NAMALWA (cell line): ENCODE data around the gene CA10.
A peak's percentile ranks its signal among the peaks of the same experiment; 100 is the strongest.

Experiments used
- DNase-seq: peaks from one replicate; pipeline ENCODE4 v3.0.0-alpha.2; 2015; ENCODE audit warnings: low spot score

CA10 gene

DNA sequence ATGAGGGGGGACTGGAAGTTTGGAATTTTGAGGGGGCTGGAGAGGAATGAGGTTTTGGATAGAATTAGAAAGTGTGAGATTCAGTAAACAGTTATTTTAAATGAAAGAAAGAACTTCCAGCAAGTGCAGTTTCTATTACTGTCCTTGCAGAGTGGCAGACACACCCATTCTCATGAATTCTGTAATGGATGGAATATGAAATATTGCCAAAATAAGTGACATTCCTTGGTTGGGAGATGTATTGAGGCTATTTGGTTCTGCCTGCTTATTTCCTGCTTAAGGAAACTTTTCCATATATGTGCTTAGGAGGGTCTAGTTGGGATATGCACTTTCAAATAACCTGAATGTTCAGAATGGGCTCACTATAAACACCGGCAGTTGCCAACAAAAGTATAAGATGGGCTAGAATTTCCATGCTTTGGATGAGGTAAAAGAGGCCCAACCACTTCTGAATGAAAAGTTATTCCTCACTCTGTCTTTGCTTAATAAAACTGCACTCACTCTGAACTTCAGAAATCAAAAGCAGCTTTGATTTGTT, 434.4 kb downstream of the CA10 start:
- DNase-seq, result no peak

DNA sequence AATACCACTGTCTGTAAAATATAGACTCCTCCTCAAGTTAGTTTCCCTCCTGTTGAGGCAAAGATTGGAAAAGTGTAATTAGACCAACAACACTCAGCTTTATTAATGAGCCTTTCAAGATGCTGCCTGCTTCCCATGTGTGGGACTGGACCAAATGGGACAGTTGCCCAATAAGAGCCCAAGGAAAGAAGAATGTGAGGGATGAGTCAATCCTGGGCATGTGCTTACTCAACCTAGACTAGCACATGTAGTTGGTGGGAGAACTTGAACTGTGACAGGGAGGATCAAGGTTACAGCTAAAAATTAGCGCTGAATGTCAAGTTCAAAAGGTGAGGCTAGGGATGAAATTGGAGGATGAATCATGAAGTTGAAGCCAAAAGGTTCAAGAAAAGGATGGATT, 435.5 kb downstream of the CA10 start:
- no peak for DNase-seq

DNA sequence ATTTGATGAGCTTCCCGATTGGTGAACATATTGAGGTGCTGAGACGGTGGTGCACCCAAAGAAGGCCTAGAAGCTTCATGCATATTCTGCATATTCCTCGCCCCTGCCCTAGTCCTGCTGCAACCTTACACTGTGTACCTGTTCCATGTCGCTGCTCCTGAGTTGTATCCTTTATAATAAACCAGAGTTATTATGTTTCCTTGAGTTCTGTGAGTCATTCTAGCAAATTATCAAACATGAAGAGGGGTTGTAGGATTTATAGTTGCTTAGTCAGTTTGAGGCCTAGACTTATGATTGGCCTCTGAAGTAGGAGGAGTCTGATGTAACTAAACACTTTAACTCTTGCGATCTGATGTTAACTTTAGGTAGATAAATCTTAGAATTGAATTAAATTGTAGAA, 436.8 kb downstream of the CA10 start:
- no peak for DNase-seq

DNA sequence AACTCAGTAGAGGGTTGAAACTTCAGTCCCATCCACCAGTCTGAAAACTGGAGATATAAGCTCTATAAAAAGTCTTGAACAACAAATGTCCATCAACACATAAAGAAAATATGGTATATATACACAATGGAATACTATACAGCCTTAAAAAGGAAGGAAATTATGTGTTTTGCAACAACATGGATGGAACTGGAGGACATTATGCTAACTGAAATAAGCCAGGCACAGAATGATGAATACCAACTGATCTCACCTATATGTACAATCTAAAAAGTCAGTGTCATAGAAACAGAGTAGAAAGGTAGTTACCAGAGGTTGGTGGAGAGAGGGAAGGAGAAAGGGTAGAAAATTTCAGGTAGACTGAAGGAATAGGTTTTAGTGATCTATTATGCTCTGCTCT, 438.1 kb downstream of the CA10 start:
- DNase-seq, result no peak

DNA sequence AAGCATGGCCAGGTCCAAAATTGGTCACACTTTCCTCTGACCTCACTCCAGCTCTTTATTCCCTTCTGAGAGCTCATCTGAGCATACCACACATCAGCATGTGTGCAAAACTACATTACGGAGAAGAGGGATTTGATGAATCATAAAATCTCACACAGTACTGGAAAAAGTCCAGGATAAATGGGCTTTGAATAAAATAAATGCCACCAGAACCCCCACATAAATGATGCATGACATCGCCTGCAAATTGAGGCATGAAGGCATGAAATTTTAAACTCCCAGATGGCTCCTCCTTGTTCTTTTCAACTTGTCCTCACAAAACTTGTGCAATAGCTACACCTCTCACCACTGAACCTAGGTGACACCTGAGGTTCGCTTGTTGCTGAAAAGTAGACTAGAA, 439.5 kb downstream of the CA10 start:
- DNase-seq, result no peak

DNA sequence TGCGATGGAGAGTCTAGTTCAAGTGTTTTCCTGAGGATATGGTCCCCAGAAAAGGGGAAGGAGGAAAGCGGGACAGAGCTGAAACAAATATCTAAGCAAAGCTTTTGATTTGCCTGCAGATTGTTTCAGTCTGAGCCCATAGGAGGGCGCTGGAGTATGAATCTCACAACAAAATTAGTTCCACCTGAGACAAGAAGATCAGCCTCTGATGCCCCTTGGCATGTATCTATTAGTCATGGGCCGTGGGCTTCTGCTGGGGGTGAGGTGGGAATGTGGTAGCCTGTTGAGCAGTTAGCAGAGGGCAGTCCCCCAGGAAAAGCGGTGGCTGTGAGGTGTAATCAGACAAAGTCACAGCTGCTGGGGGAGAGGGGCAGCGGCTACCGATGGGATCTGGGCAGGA, 446.9 kb downstream of the CA10 start:
- DNase-seq, result no peak

DNA sequence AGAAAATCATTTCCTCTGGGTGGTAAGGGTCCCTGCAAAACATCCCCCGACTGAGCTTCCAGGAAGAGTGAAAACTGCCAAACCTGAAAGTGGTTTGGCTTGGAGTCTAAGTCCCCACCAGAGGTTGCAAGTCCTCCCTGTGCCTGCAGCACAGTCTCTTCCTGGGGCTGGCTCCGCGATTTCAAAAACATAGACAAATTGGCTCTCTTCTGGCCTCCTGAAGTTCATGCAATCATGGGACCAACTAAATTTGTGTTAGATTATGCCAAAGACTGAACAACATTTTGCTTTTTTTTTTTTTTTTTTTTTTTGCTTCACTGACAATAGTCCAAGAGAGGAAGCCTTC, 447.9 kb downstream of the CA10 start:
- no peak for DNase-seq

DNA sequence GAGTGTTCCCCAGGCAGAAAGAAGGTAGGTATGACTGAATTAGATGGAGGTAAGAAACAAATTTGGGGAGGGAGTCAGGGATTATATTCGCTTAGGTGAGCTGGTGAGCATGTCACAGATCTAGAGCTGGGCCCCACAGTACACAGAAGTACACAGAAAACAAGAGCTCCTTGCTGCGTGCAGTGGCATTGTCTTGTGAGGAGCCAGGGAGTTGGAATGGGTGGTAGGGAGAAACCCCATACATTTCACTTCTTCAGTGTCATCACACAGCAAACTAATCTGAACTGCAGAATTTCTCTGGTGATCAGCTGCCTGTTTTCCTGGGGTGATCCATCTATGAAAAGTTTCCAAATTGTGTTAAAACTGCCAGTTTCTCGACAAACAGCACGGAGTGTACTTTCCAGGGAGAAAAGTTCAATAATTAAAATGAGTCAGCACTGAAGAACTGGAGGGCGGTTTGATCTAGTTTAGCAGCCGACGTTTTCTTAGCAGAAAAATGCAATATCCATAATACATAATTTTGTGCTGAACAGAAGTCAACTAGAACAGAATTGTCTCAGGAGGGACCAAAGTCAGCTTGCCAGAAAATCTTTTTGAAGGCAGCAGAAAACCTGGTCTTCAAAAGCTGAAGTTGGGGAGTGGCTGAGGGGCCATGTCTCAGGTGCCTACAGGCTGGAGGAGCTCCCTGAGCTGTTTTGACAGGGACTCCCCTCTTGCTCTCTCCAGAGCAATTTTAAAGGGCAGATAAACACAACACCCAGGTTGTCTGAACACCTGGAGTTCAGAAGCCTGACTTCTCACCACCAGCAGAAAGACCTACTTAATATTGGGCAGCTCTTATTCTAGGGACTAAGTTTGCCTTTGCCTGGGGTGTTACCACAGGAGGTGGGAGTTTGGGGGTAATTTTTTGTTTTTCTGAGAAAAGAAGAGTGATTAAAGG, 448.6 kb downstream of the CA10 start:
- DNase-seq, result no peak

DNA sequence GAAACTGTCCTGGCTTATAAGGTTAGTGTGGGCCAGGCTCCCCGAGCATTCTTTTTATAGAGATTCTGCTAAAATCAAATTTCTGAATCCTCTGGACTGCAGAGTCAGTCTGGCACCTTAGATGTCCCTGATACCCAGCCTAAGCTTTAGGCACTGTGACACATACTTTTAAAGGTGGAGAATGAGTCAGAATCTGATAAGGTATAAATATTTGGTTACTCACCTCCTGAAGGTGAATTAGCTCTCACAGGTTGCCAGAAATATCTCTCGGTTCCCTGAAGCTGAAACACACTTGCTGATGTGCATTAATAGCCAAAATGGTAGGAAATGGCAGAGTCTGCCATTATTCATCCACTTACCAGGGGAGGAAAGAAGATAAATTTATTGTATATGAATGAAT, 451.3 kb downstream of the CA10 start:
- no peak for DNase-seq

DNA sequence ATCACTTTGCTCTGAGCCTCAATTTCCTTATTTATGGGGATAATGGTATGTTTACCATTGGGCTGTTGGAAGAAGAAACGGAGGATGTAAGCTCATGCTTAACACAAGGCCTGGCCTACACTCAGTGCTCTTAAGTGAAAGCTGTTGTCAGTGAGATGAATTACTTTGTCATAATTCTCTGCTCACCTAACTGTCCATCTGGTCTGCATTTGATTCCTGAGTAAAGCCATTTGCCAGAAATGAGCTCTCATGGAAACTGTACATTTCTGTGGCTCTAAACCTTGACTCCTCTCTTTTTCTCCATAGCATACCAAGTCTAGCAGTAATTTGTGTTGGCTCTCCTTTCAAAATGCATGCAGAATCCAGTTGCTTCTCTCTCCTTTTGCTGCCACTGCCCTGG, 452.4 kb downstream of the CA10 start:
- DNase-seq, result no peak

DNA sequence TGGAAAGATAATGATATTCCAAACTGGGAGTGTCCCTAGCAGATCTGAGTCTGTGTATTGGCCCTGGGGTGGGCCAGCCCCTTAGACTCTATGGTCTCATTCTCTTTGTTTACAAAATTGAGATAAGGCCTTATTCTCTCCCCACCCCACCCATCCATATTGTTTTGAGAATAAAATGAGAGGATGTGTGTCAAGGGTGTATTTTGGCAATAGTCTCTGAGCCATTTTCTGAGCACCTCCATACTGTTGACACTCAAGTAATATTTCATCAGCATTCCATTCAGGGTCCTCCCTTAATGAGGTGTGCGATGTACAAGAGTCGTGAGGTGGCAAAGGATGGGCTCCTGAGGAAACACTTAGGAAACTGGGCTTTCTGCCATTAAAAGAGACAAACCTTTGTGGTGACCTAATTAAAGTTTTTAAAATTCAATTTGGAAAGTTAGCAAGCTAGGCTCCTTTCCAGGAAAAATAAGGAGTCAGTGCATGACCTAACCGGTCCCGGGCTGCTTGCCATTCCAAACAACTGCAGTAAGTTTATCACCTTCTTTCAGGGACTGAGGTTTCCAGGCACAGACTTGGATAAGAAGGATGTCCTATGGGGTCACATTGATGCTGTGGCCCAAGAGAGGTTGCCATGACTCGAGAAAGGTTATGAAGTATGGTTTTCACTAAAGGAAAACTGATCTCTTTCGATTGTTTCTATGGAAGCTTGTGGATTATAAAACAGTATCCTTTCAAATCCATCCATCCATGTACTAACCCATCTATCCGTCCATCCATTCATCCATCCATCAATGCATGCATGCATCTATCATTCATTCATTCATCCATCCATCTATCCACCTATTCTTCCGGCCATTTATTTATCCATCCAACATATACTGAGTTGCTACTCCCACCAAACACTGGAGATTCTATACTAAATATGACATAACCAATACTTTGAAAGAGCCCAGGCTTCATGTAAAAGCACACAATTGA, 454.9 kb downstream of the CA10 start:
- DNase-seq, result no peak

DNA sequence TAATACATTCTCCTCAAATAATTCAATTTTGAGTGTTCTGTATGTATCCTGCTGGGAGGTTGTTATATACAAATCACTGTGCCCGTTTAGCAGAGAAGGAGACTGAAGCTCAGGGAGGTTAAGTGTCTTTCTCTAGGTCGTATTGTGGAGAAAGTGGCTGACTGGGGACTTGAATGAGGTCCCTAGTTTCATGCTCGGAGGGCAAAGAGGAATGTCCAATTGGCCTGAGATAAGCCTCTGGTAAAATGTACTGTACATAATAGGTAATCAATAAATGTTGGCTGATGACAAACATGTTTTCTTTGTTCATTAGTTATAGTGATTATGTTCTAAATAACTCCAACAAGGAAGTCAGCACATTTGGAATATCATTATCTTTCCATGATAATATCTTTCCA, 455.6 kb downstream of the CA10 start:
- no peak for DNase-seq

DNA sequence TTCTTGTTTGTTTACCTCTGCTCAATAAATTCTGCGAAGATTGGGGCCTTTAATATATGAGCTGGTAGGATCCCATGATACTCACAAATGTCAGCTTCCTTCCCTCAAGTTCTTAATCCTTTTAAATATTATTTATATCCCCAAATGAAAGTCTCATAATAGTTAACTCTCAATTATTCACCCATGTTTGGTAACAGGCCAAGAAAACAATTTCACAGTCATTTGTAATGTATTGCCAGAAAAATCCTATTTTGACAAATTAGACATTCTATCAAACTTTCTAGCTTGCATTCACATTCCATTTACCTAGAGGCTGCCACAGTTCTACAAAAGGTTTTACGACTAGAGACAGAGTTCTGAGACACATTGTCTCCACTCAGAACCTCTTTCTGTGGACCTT, 457.0 kb downstream of the CA10 start:
- DNase-seq, result no peak

DNA sequence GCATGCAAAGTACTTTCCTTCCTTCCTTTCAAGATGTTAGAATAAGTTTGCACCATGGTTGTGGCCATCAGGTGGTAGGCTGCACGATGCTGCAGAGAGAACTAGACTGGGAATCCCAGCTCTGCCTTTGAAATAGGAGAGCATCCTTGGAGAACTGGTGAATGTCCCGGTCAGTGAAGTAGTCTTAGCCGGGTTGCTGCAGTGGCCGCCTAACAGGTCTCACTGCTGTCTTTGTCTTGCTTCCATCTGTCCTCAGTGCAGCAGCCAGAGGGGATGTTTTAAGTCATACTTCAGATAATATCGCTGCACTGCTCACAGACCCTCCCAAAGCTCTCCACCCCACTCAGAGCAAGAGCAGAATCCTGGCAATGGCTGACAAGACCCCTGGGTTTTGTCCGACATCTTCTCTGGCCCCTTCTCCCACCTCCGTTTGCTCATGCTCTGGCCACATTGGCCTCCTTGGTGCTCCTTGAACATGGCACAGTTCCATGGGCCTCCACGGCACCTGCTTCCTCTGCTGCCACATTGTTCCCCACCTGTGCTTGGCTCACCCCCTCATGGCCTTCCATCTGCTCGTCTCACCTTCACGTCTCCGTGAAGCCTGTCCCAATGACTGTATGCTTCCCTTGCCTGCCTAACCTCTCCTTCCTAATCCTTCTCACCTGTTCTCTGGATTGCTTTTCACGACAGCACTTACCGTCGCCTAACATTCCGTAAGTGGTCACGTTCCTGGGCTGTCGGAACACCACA, 458.3 kb downstream of the CA10 start:
- no peak for DNase-seq

DNA sequence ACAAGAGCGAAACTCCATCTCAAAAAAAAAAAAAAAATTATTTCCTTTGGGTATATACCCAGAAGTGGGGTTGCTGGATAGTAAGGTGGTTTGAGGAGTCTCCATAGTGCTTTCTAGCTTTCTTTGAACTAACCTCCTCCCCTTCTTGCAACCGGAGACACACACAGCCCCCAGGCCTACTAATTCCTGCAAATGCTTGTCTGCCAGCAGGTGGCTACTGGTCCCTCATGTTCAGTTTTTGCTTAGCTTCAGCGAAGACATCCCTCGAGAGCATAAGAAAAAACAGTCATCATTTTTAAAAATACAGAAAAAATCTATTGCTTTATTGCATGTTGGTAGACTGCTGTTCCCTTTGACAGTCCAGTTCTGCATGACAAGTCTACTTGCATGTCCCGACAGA, 459.2 kb downstream of the CA10 start:
- DNase-seq, result peak; percentile 2

DNA sequence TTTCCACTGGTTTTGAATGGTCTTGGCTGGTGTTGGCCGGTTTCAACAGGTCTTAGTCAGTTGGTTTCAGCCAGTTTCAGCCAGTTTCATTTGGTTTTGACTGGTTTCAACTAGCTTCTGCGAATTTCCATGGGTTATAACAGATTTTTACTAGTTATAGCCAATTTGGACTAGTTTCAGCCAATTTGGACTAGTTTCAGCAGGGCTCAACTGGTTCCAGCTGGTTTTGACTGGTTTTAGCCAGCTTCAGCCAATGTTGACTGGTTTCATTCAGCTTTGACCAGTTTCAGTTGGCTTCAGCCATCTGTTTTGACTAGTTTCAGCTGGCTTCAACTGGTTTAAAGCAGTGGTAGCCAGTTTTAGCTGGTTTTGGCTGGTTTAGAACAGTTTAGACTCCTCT, 465.6 kb downstream of the CA10 start:
- peak; percentile 3 for DNase-seq

DNA sequence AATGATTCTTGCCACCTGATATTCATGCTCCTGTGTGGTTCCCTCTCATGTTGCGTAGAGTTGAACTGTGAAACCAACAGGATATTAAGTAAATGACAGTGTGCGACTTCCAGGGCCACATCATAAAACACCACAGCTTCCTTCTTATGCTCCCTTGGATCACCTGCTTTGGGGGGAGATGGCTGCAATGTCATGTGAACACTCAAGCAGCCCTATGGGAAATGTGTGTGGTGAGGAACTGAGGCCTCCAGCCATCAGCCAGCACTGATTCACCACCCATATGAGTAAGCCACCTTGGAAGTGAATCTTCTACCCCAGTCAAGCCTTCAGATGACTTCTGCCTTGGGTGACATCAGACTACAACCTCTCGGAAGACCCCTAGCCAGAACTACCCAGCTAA, 470.6 kb downstream of the CA10 start:
- no peak for DNase-seq

DNA sequence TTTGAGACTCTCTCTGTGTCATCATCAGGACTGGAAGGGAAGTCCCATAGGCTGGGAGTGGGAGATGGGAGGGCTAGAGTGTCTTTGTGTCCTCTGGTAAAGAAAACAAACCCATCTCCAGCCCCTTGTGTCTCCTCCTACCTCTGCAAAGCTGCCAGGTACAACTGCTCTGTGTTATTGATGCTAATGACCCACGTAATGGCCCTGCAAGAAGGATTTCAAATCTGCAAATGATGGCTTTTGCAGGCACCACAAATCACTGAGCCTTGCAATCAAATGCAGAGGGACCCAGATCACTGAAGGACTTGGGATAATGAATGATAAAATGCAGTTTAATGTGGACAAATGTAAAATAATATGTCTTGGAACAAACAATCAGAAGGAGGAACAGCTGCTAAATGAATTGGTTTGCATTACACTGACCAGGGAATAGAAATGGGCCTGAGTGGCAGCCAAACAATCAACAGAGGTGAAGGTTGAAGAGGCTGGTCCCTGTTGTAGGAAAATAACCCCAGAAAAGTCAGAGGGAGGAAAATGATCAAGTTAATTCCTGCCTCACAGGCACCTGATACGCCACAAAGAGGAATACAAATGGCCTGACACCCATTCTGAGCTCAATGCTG, 473.1 kb downstream of the CA10 start:
- no peak for DNase-seq

DNA sequence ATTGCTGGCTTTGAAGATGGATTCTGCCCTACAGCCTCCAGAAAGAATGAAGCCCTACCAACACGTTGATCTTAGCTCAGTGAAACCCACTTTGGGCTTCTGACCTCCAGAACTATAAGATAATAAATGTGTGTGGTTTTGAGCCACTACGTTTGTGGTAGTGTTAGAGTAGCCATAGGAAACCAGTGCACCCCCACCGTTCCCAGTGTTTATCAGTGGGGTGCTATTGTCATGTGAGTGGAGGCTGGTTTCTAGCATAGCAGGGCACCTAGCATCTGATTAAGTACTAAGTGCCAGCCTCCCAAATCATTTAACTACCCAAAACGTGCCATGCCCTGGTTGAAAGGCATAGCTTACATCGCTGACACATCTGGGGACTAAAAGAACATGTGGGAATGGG, 474.3 kb downstream of the CA10 start:
- no peak for DNase-seq

DNA sequence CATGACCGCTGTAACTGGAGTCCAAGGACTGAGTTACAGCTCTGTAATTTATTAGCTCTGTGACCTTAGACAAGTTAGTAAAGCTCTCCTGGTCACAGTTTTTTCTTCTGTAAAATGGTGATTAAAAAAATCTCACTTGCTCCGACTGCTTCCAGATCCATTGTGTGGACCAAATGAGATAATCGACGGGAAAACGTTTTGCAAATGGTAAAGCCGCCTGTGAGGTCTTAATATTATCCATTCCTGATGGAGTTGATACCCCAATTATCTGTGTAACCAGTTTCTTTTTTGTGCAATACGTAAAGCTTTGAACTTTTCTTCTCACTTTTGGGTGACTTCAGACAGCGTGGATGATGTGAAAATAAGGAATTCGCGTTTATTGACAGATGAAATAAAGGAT, 475.2 kb downstream of the CA10 start:
- DNase-seq, result no peak

DNA sequence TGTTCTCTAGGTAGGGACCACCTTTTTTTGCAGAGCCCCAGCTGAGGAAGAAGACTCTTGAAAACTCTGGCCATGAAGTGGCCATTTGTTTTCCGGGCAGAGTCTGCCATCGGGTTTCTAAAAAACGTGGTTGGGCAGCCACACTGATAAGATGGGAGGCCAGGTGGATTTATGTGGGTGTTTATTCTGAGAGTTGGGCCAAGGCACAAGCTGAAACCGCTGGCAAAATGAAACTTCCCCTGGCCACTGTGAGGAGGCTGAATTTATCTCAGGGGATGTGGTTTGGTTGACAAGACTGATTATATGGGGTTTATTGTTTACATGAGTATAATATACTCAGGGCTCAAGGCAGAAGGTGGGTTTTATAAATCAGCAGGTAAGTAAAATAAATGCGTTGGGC, 476.4 kb downstream of the CA10 start:
- DNase-seq, result no peak

DNA sequence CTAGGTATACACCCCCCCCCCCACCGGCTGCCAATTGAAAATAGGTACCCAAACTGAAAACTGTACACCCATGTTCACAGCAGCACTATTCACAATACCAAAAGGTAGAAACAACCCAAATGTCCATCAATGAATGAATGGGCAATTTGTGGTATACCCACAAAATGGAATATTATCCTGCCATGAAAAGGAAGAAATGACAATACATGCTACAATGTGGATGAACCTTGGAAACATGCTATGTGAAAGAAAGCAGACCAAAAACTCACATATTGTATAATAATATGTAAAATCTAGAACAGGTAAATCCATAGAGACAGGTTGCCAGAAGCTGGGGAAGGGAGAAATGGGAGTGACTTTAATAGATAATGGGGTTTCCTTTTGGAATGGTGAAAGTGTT, 480.6 kb downstream of the CA10 start:
- DNase-seq, result no peak
